Testis (tissue), 2 donors: Measurements from ENCODE around the gene GJA4.

Experiments
- POLR2A ChIP-seq: fragments of 450-650 bp; IDR thresholded peaks from one replicate; pipeline ENCODE4 v1.6.1; 2017; ENCODE audit warnings: antibody characterized with exemption, mild to moderate bottlenecking, moderate library complexity
- TF ChIP-seq, protein P1 (sequence below), 3 experiments: fragments of 450-650 bp in 2 of 3; fragments of 200-600 bp in 1 of 3; sonication (generic) in 1 of 3; IDR thresholded peaks; one replicate each; pipeline ENCODE4 v1.5.1; 2016 to 2019; ENCODE audit warnings: antibody characterized with exemption in 3 of 3, mild to moderate bottlenecking in 2 of 3, moderate library complexity in 1 of 3

- TF ChIP-seq, protein P1, sequence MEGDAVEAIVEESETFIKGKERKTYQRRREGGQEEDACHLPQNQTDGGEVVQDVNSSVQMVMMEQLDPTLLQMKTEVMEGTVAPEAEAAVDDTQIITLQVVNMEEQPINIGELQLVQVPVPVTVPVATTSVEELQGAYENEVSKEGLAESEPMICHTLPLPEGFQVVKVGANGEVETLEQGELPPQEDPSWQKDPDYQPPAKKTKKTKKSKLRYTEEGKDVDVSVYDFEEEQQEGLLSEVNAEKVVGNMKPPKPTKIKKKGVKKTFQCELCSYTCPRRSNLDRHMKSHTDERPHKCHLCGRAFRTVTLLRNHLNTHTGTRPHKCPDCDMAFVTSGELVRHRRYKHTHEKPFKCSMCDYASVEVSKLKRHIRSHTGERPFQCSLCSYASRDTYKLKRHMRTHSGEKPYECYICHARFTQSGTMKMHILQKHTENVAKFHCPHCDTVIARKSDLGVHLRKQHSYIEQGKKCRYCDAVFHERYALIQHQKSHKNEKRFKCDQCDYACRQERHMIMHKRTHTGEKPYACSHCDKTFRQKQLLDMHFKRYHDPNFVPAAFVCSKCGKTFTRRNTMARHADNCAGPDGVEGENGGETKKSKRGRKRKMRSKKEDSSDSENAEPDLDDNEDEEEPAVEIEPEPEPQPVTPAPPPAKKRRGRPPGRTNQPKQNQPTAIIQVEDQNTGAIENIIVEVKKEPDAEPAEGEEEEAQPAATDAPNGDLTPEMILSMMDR (IDR thresholded peaks at IDR 0.05) = no peak
- TF ChIP-seq POLR2A = no peak
Observed at GRCh38 chr1:34794790-34795180, 2.0 kb downstream of the GJA4 start.
